Large intestine (tissue), 12 donors: ENCODE data around the gene EIF2S3. TPM values are rescaled to one million over a fixed set of nuclear protein-coding genes. Genes with fewer than 3 reads are reported as not detected.

Experiments used
- DNase-seq, 2 donors: peaks; one replicate each; pipeline versions ENCODE4 v3.0.0 to v3.0.0-alpha.2; 2013
- H3K27ac ChIP-seq: one replicate; pipeline ENCODE4 v1.5.1; 2013; ENCODE audit warnings: low read length
- H3K27me3 ChIP-seq: 2 replicates; pipeline ENCODE4 v1.6.1; 2013; ENCODE audit warnings: low read length; ENCODE audit not compliant: control insufficient read depth, insufficient read depth
- H3K36me3 ChIP-seq: 2 replicates; pipeline ENCODE4 v1.6.1; 2013; ENCODE audit warnings: low read length; ENCODE audit not compliant: control insufficient read depth, insufficient read depth
- H3K4me1 ChIP-seq: one replicate; pipeline ENCODE4 v1.6.1; 2013; ENCODE audit warnings: low read length; ENCODE audit not compliant: control insufficient read depth, insufficient read depth
- H3K4me3 ChIP-seq: one replicate; pipeline ENCODE4 v1.5.1; 2013; ENCODE audit warnings: low read length
- H3K9me3 ChIP-seq: one replicate; pipeline ENCODE4 v1.6.1; 2013; ENCODE audit warnings: mild to moderate bottlenecking, low read depth, low read length, moderate library complexity; ENCODE audit not compliant: control insufficient read depth
- WGBS: methylation state at CpG from one replicate; pipeline ENCODE4 v1.1.5; 2013; ENCODE audit warnings: low lambda C conversion rate; ENCODE audit not compliant: insufficient coverage; 5-methylcytosine and 5-hydroxymethylcytosine counted together
- long read RNA-seq, 11 donors: transcript quantifications; one replicate each; lab custom pipeline, GENCODE V29; 2026
- polyA plus RNA-seq: library from polyadenylated mRNA; unstranded; fragments of 120-200 nt; gene quantifications from one replicate; pipeline ENCODE4 v1.2.1, GENCODE V29; 2013

The EIF2S3 gene
- polyA plus RNA-seq, result 235 TPM
- long read RNA-seq, donor 1, transcript EIF2S3-201 (12 exons, 2,858 nt), result major isoform, 41 of 50 reads
- long read RNA-seq, donor 1, partial matches to known transcripts, result 9 of 50 reads
- long read RNA-seq, donor 1, other reads (novel, unspliced or antisense), result 0 of 50 reads
- long read RNA-seq, donor 2, transcript EIF2S3-201 (12 exons, 2,858 nt), result major isoform, 44 of 62 reads
- long read RNA-seq, donor 2, partial matches to known transcripts, result 16 of 62 reads
- long read RNA-seq, donor 2, other reads (novel, unspliced or antisense), result 0 of 62 reads
- long read RNA-seq, donor 3, transcript EIF2S3-201 (12 exons, 2,858 nt), result major isoform, 75 of 330 reads
- long read RNA-seq, donor 3, partial matches to known transcripts, result 251 of 330 reads
- long read RNA-seq, donor 3, other reads (novel, unspliced or antisense), result 0 of 330 reads
- long read RNA-seq, donor 4, transcript EIF2S3-201 (12 exons, 2,858 nt), result major isoform, 5 of 5 reads
- long read RNA-seq, donor 4, partial matches to known transcripts, result 0 of 5 reads
- long read RNA-seq, donor 4, other reads (novel, unspliced or antisense), result 0 of 5 reads
- long read RNA-seq, donor 5, transcript EIF2S3-201 (12 exons, 2,858 nt), result major isoform, 18 of 18 reads
- long read RNA-seq, donor 5, partial matches to known transcripts, result 0 of 18 reads
- long read RNA-seq, donor 5, other reads (novel, unspliced or antisense), result 0 of 18 reads
- long read RNA-seq, donor 6, transcript EIF2S3-201 (12 exons, 2,858 nt), result major isoform, 41 of 64 reads
- long read RNA-seq, donor 6, partial matches to known transcripts, result 23 of 64 reads
- long read RNA-seq, donor 6, other reads (novel, unspliced or antisense), result 0 of 64 reads
- long read RNA-seq, donor 7, transcript EIF2S3-201 (12 exons, 2,858 nt), result major isoform, 13 of 22 reads
- long read RNA-seq, donor 7, partial matches to known transcripts, result 7 of 22 reads
- long read RNA-seq, donor 7, other reads (novel, unspliced or antisense), result 0 of 22 reads
- long read RNA-seq, donor 8, transcript EIF2S3-202 (5 exons, 773 nt), result minor isoform, 5 of 113 reads
- long read RNA-seq, donor 8, transcript EIF2S3-201 (12 exons, 2,858 nt), result major isoform, 64 of 113 reads
- long read RNA-seq, donor 8, partial matches to known transcripts, result 44 of 113 reads
- long read RNA-seq, donor 8, other reads (novel, unspliced or antisense), result 0 of 113 reads
- long read RNA-seq, donor 9, transcript EIF2S3-201 (12 exons, 2,858 nt), result major isoform, 34 of 45 reads
- long read RNA-seq, donor 9, partial matches to known transcripts, result 10 of 45 reads
- long read RNA-seq, donor 9, other reads (novel, unspliced or antisense), result 0 of 45 reads
- long read RNA-seq, donor 10, transcript EIF2S3-201 (12 exons, 2,858 nt), result major isoform, 62 of 71 reads
- long read RNA-seq, donor 10, partial matches to known transcripts, result 9 of 71 reads
- long read RNA-seq, donor 10, other reads (novel, unspliced or antisense), result 0 of 71 reads
- long read RNA-seq, donor 11, transcript EIF2S3-201 (12 exons, 2,858 nt), result major isoform, 43 of 52 reads
- long read RNA-seq, donor 11, partial matches to known transcripts, result 7 of 52 reads
- long read RNA-seq, donor 11, other reads (novel, unspliced or antisense), result 0 of 52 reads

GRCh38 chrX:24054182-24055042 is at the start of gene EIF2S3:
TSS of gene EIF2S3 (plus strand) at chrX:24054956. CDS start at chrX:24054969, 13 bp downstream.
- H3K4me1 ChIP-seq, result no peaks in the 10 kb centered on the region
- no peaks in the 10 kb centered on the region for H3K9me3 ChIP-seq
- H3K27ac ChIP-seq, result peak within 1 kb of the TSS; percentile 98
- DNase-seq, result peak; percentile 93 to 96
- no CpG with 5 or more reads among the region's 57 CpGs for WGBS
- peaks cover 10% of the 10 kb centered on the region for H3K36me3 ChIP-seq
- no peaks in the 10 kb centered on the region for H3K27me3 ChIP-seq
- H3K4me3 ChIP-seq, result no peak within 1 kb of the TSS

GRCh38 chrX:24005028-24005427 is 49.7 kb upstream of the EIF2S3 start:
- no peak overlapping the region for H3K4me3 ChIP-seq
- H3K36me3 ChIP-seq, result peaks cover 7% of the 10 kb centered on the region
- peak overlapping the region; percentile 45 for H3K27ac ChIP-seq
- peak; percentile 5 to 53 for DNase-seq
- 0% methylated on average over 1 of the region's 1 CpG for WGBS
- H3K9me3 ChIP-seq, result no peaks in the 10 kb centered on the region
- H3K4me1 ChIP-seq, result peaks cover 4% of the 10 kb centered on the region
- no peaks in the 10 kb centered on the region for H3K27me3 ChIP-seq

GRCh38 chrX:24005867-24006266 is 48.9 kb upstream of the EIF2S3 start:
- H3K36me3 ChIP-seq, result peaks cover 7% of the 10 kb centered on the region
- no peak for DNase-seq
- no peaks in the 10 kb centered on the region for H3K27me3 ChIP-seq
- H3K9me3 ChIP-seq, result no peaks in the 10 kb centered on the region
- no peak overlapping the region for H3K27ac ChIP-seq
- no CpG with 5 or more reads among the region's 9 CpGs for WGBS
- H3K4me3 ChIP-seq, result no peak overlapping the region
- H3K4me1 ChIP-seq, result peaks cover 2% of the 10 kb centered on the region

- Histone ChIP-seq H3K4me1 (no peaks in the 10 kb centered on the region), H3K27me3 (no peaks in the 10 kb centered on the region), H3K27ac (no peak overlapping the region), H3K36me3 (no peaks in the 10 kb centered on the region), H3K9me3 (no peaks in the 10 kb centered on the region), H3K4me3 (no peak overlapping the region)
- no peak for DNase-seq
- no CpG with 5 or more reads among the region's 1 CpG for WGBS
Observed at GRCh38 chrX:24012266-24012665, 42.5 kb upstream of the EIF2S3 start.

GRCh38 chrX:24014388-24015018 is 40.3 kb upstream of the EIF2S3 start:
- H3K36me3 ChIP-seq, result peaks cover 2% of the 10 kb centered on the region
- DNase-seq, result peak in 1 of 2 donors; percentile 9
- H3K9me3 ChIP-seq, result no peaks in the 10 kb centered on the region
- 20% methylated on average over 2 of the region's 5 CpGs for WGBS
- H3K27ac ChIP-seq, result no peak overlapping the region
- H3K27me3 ChIP-seq, result no peaks in the 10 kb centered on the region
- no peaks in the 10 kb centered on the region for H3K4me1 ChIP-seq
- no peak overlapping the region for H3K4me3 ChIP-seq

GRCh38 chrX:24017674-24018073 is 37.1 kb upstream of the EIF2S3 start:
- Histone ChIP-seq H3K27ac (no peak overlapping the region), H3K4me3 (no peak overlapping the region), H3K4me1 (no peaks in the 10 kb centered on the region), H3K27me3 (no peaks in the 10 kb centered on the region), H3K9me3 (no peaks in the 10 kb centered on the region), H3K36me3 (peaks cover 2% of the 10 kb centered on the region)
- no peak for DNase-seq
- WGBS, result no CpG with 5 or more reads among the region's 9 CpGs

GRCh38 chrX:24018809-24019208 is 35.9 kb upstream of the EIF2S3 start:
- Histone ChIP-seq H3K27me3 (no peaks in the 10 kb centered on the region), H3K27ac (no peak overlapping the region), H3K36me3 (peaks cover 2% of the 10 kb centered on the region), H3K4me1 (no peaks in the 10 kb centered on the region), H3K9me3 (no peaks in the 10 kb centered on the region), H3K4me3 (no peak overlapping the region)
- WGBS, result no CpG with 5 or more reads among the region's 4 CpGs
- DNase-seq, result no peak

GRCh38 chrX:24019448-24019847 is 35.3 kb upstream of the EIF2S3 start:
- H3K4me1 ChIP-seq, result no peaks in the 10 kb centered on the region
- WGBS, result no CpG with 5 or more reads among the region's 7 CpGs
- H3K36me3 ChIP-seq, result peaks cover 2% of the 10 kb centered on the region
- no peak for DNase-seq
- H3K9me3 ChIP-seq, result no peaks in the 10 kb centered on the region
- H3K27ac ChIP-seq, result no peak overlapping the region
- H3K27me3 ChIP-seq, result no peaks in the 10 kb centered on the region
- no peak overlapping the region for H3K4me3 ChIP-seq
